GM12875 (cell line): ENCODE data around the gene ALPK3.
"Not testable (repeated sequence)": the region's sequence is repeated elsewhere in the genome, so short reads cannot be mapped to it uniquely, and the experiment has no call there.

Experiments
- H3K4me3 ChIP-seq: one replicate; pipeline ENCODE4 v1.5.1; 2011; ENCODE audit warnings: low read depth, low read length, control low read depth
- CTCF ChIP-seq: IDR thresholded peaks from 2 replicates; pipeline ENCODE4 v1.5.1; 2011; ENCODE audit warnings: low read depth, mild to moderate bottlenecking, control low read depth, inconsistent platforms, low read length, moderate library complexity, borderline replicate concordance; ENCODE audit not compliant: insufficient read depth

Gene ALPK3

GRCh38 chr15:84872009-84872910 is 55.1 kb downstream of the ALPK3 start:
- H3K4me3 ChIP-seq: no peak overlapping the region
- TF ChIP-seq CTCF: no peak

- no peak overlapping the region for H3K4me3 ChIP-seq
- no peak for TF ChIP-seq CTCF
Measured at GRCh38 chr15:84873997-84874396, 56.8 kb downstream of the ALPK3 start.

- no peak for TF ChIP-seq CTCF
- no peak overlapping the region for H3K4me3 ChIP-seq
Measured at GRCh38 chr15:84874981-84875699, 58.0 kb downstream of the ALPK3 start.

GRCh38 chr15:84876269-84876668 is 59.1 kb downstream of the ALPK3 start:
- TF ChIP-seq CTCF: no peak
- no peak overlapping the region for H3K4me3 ChIP-seq

GRCh38 chr15:84877701-84878100 is 60.5 kb downstream of the ALPK3 start:
- H3K4me3 ChIP-seq: not testable (repeated sequence)

- H3K4me3 ChIP-seq: no peak overlapping the region
- TF ChIP-seq CTCF: peak; percentile 82
Measured at GRCh38 chr15:84878504-84878903, 61.3 kb downstream of the ALPK3 start.

- no peak overlapping the region for H3K4me3 ChIP-seq
- no peak for TF ChIP-seq CTCF
Measured at GRCh38 chr15:84879088-84879780, 62.1 kb downstream of the ALPK3 start.
